Lung (tissue), 12 donors: Measurements from ENCODE around the gene CACNG3. TPM values are rescaled to one million over a fixed set of nuclear protein-coding genes. Genes with fewer than 3 reads are reported as not detected.

Source experiments
- ATAC-seq: fragments of 200-7000 bp; cut with Tn5 transposase; one replicate; pipeline ENCODE4 v1.9.1; 2020; ENCODE audit warnings: moderate number of reproducible peaks; ENCODE audit not compliant: insufficient read depth, low FRiP score
- DNase-seq, 3 donors: peaks; one replicate each; pipeline ENCODE4 v3.0.0-alpha.2; 2013 to 2017
- H3K27ac ChIP-seq, 2 donors: one replicate each; pipeline ENCODE4 v1.5.1; 2013; ENCODE audit warnings: mild to moderate bottlenecking in 2 of 2, moderate library complexity in 2 of 2, control low read depth in 1 of 2, inconsistent platforms in 1 of 2, low read depth in 1 of 2, low read length in 1 of 2
- H3K27me3 ChIP-seq, 3 donors: one replicate each; pipeline ENCODE4 v1.5.1; 2013; ENCODE audit warnings: low read length in 2 of 3; ENCODE audit not compliant: control insufficient read depth in 3 of 3, insufficient read depth in 3 of 3
- H3K36me3 ChIP-seq, 4 donors: one replicate each; pipeline ENCODE4 v1.5.1; 2013; ENCODE audit warnings: low read length in 4 of 4, mild to moderate bottlenecking in 1 of 4, moderate library complexity in 1 of 4; ENCODE audit not compliant: control insufficient read depth in 4 of 4, insufficient read depth in 4 of 4
- H3K4me1 ChIP-seq, 5 donors: one replicate each; pipeline ENCODE4 v1.5.1; 2013; ENCODE audit warnings: low read length in 5 of 5, mild to moderate bottlenecking in 2 of 5, moderate library complexity in 1 of 5; ENCODE audit not compliant: control insufficient read depth in 5 of 5, insufficient read depth in 5 of 5
- H3K4me3 ChIP-seq: one replicate; pipeline ENCODE4 v1.5.1; 2013; ENCODE audit warnings: mild to moderate bottlenecking, control low read depth, moderate library complexity
- H3K9ac ChIP-seq, 2 donors: one replicate each; pipeline ENCODE4 v1.5.1; 2013; ENCODE audit warnings: low read length in 2 of 2, control low read depth in 1 of 2; ENCODE audit not compliant: insufficient read depth in 1 of 2
- H3K9me3 ChIP-seq, 4 donors: one replicate each; pipeline ENCODE4 v1.5.1; 2013; ENCODE audit warnings: low read length in 3 of 4, mild to moderate bottlenecking in 1 of 4, moderate library complexity in 1 of 4; ENCODE audit not compliant: control insufficient read depth in 4 of 4, insufficient read depth in 3 of 4
- CTCF ChIP-seq: IDR thresholded peaks from 2 replicates; pipeline ENCODE4 v1.5.1; 2012; ENCODE audit warnings: mild to moderate bottlenecking; ENCODE audit errors: control extremely low read depth, extremely low read depth
- WGBS, 2 donors: extraction: QIAGEN DNeasy Blood & Tissue Kit; methylation state at CpG; one replicate each; pipeline ENCODE4 v1.1.7; 2013; 5-methylcytosine and 5-hydroxymethylcytosine counted together
- polyA plus RNA-seq, 2 donors: library from polyadenylated mRNA; stranded (reverse); fragments of 200-250 nt; gene quantifications; one replicate each; pipeline ENCODE4 v1.2.1, GENCODE V29; 2013
- total RNA-seq, 2 donors: library from RNA; depleted of rRNA in 1 of 2; stranded (reverse); fragments of >200 nt in 1 of 2; gene quantifications; one replicate each; pipeline ENCODE4 v1.2.1, GENCODE V29; 2014 to 2021
- donor health status: control.
- donor health status: control.
- donor health status: Bipolar disorder and iron deficiency.
- donor health status: healthy.
- donor health status: DM: yes; HTN: yes; CAD: no.

CACNG3 gene
- total and polyA plus RNA-seq, 4 donors: not detected

- DNase-seq (no peak), ATAC-seq (no peak)
- no peak for TF ChIP-seq CTCF
- no peaks in the 10 kb centered on the region for H3K4me1 ChIP-seq
- H3K27me3 ChIP-seq: no peaks in the 10 kb centered on the region
- H3K27ac ChIP-seq: no peak overlapping the region
- H3K9me3 ChIP-seq: peaks cover 0 to 3% (median 0%) of the 10 kb centered on the region in 4 donors
- no peak overlapping the region for H3K9ac ChIP-seq
- no peaks in the 10 kb centered on the region for H3K36me3 ChIP-seq
- no peak overlapping the region for H3K4me3 ChIP-seq
- 69 to 88% methylated on average over 5 of the region's 5 CpGs for WGBS, 2 donors
Measured at GRCh38 chr16:24353622-24354021, 97.5 kb downstream of the CACNG3 start.

GRCh38 chr16:24357511-24357910, 101.4 kb downstream of the CACNG3 start:
- no peak overlapping the region for H3K4me3 ChIP-seq

GRCh38 chr16:24358117-24358516, 102.0 kb downstream of the CACNG3 start:
- Histone ChIP-seq H3K27ac (no peak overlapping the region), H3K4me3 (no peak overlapping the region), H3K9ac (no peak overlapping the region), H3K27me3 (no peaks in the 10 kb centered on the region), H3K4me1 (no peaks in the 10 kb centered on the region), H3K36me3 (no peaks in the 10 kb centered on the region), H3K9me3 (peaks cover 0 to 1% (median 0%) of the 10 kb centered on the region in 4 donors)
- whole genome bisulfite sequencing, 2 donors: 79 to 83% methylated on average over 5 of the region's 5 CpGs
- DNase-seq (no peak), ATAC-seq (no peak)
- TF ChIP-seq CTCF: no peak

More at GRCh38 chr16:24357511-24357910, 101.4 kb downstream of the CACNG3 start:
- DNase-seq: no peak
- peaks cover 0 to 1% (median 0%) of the 10 kb centered on the region in 4 donors for H3K9me3 ChIP-seq
- H3K27me3 ChIP-seq: no peaks in the 10 kb centered on the region
- no peak for TF ChIP-seq CTCF
- no peak overlapping the region for H3K9ac ChIP-seq
- ATAC-seq: no peak
- H3K27ac ChIP-seq: no peak overlapping the region
- 82 to 86% methylated on average over 7 of the region's 7 CpGs for WGBS, 2 donors
- no peaks in the 10 kb centered on the region for H3K36me3 ChIP-seq
- no peaks in the 10 kb centered on the region for H3K4me1 ChIP-seq

GRCh38 chr16:24359490-24359889, 103.4 kb downstream of the CACNG3 start:
- DNase-seq: no peak
- no peak overlapping the region for H3K4me3 ChIP-seq
- H3K36me3 ChIP-seq: no peaks in the 10 kb centered on the region
- no peak for ATAC-seq
- H3K27ac ChIP-seq: no peak overlapping the region
- H3K9me3 ChIP-seq: no peaks in the 10 kb centered on the region
- H3K27me3 ChIP-seq: no peaks in the 10 kb centered on the region
- no peaks in the 10 kb centered on the region for H3K4me1 ChIP-seq
- H3K9ac ChIP-seq: no peak overlapping the region
- no peak for TF ChIP-seq CTCF
